Stimulated activated CD4-positive, alpha-beta T cell treated with anti-CD3 and anti-CD28 coated beads, Interleukin-1b, Interleukin-23, amount 100 ng/mL, for 1 hour (primary cell): ENCODE data around the gene ZNF467.

ENCODE experiments used
- DNase-seq, 2 donors: peaks; one replicate each; pipeline ENCODE4 v3.0.0-alpha.2; 2020; ENCODE audit warnings: low read depth in 2 of 2

Gene ZNF467

DNA sequence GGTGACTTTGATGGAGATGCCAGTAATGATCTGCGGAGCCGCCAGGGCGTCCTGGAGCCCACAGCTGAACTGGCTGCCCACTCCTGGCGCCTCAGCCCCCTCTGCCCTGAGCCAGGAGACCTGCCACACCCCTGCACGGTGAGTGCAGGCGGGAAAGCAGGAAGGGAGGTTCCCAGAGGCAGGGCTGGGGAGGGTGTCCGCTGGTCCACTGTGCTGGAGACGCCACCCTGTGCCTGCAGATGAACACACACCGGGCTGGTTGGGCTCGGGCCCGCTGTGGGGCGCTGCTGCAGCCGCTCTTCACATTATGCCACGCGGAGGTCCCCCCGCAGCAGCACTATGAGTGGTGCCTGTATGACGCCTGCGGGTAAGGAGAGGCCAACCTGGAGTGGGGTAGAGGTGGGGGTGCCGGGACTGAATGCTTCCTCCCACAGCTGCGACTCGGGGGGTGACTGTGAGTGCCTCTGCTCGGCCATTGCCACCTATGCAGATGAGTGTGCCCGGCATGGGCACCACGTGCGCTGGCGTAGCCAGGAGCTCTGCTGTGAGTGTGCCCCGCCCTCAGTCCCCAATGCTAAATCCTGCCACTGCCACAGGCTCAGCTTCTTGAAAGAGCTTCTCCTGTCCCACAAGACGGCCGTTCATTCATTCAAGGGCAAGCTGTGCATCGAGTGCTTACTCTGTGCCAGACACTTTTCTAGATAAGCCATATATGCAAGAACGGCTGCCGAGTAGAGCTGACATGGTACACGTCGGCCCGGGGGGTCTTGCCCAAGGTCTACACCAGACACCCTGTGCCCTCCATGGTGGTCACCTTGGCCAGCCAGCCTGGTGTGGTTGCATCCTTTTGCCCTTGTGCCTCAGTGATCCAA, 14.3 kb upstream of the ZNF467 start:
- no peak for DNase-seq

DNA sequence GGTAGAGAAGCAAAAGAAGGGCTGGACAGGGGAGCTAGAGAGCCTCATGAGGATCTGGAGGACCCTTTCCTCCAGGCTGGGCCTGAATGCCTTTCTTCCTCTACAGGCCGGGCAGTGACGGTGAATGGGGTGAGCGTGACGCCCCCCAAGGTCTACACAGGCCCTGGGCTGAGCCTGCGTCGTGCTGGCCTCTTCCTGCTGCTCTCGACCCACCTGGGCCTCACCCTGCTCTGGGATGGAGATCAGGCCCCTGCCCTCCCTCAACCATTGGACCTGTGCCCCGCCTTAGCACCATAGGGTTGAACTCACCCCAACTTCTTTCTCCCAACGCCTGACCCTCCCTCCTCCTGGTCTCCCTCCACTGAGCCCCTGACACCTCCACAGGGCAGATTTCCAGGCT, 12.6 kb upstream of the ZNF467 start:
- no peak for DNase-seq

DNA sequence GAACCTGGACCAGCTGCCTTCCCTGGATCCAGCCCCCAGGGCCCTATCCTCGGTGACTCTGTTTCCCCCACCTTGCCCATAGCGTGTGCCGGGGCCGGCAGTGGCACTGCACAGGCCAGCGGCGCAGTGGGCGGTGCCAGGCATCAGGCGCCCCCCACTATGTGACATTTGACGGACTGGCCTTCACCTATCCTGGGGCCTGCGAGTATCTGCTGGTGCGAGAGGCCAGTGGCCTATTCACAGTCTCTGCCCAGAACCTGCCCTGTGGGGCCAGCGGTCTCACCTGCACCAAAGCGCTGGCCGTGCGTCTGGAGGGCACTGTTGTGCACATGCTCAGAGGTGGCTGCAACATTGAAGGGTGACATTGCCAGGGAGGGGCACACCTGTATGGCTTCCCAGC, 12.0 kb upstream of the ZNF467 start:
- DNase-seq = no peak

DNA sequence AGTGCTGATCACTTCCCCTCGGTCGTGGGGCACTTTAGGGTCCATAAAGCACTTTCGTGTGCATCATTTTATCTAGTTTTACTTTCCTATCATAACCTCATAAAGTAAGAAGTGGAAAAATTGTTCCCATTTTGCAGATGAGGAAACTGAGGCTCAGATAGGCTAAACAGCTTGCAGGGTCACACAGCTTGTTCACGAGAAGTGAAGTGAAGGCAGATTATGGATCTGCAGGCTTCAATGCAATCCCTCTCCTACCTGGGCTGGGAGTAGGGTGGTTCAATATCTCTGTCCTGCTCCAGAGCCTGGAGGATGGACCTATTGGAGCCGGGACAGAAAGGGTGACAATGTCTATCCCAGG, 10.8 kb upstream of the ZNF467 start:
- DNase-seq = no peak

DNA sequence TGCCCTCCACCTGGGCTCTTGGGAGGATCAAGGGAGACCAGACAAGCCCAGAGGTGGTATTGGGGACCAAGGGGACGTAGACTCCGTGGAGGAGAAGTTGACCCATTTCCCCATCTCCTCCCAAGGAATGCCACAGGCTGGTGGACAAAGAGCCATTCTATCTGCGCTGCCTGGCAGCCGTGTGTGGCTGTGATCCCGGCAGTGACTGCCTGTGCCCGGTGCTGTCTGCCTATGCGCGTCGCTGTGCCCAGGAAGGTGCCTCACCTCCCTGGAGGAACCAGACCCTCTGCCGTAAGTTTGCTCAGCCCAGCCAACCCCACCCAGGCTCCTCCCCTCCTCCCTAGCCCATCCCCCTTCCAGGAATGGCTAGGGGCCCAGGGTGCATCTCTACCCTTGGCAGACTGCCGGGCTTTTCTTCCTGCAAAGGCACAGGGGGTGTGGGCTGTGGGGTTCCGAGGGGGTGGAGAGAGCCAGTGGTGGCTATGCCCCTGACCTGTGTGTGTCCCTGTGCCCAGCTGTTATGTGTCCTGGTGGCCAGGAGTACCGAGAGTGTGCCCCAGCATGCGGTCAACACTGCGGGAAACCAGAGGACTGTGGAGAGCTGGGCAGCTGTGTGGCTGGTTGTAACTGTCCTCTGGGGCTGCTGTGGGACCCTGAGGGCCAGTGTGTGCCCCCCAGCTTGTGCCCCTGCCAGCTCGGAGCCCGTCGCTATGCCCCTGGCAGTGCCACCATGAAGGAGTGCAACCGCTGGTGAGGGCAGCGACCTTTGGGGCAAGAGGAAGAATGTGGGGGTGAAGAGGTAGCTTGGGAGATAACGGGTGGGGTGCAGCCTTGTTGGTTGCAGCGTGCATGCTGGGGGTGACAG, 10.2 kb upstream of the ZNF467 start:
- DNase-seq = no peak

DNA sequence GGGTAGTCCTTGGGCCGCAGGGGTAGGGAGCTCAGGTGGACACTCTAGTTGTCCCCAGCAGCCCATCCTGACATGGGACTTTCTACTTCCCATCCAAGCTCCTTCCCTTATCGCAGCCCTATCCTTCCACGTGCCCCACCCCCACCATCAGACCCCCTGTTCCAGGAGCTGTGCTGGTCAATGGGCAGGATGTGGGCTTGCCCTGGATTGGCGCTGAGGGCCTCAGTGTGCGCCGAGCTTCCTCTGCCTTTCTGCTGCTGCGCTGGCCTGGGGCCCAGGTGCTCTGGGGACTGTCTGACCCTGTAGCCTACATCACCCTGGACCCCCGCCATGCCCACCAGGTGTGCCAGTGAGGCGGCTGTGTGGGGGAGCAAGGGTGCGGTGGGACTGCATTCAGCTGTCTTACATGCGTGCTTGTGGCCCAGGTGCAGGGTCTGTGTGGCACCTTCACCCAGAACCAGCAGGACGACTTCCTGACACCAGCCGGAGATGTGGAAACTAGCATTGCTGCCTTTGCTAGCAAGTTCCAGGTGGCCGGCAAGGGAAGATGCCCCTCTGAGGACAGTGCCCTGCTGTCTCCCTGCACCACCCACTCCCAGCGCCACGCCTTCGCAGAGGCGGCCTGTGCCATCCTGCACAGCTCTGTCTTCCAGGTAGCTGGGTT, 9.4 kb upstream of the ZNF467 start:
- no peak for DNase-seq

DNA sequence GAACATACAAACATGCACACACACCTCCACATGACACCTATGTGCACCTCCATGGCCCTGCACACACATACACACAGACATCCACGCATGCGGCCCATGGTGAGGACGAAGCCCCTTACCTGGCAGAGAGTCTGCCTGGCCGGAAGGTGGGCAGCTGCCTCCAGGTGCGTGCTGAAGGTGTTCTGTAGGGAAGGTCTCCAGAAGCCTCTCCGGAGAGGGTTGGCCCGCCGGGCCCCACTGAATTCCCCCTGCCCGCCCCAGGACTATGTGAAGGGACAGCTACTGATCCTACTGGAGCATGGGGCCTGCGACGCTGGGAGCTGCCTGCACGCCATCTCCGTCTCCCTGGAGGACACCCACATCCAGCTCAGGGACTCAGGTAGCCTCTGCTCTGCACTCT, 8.5 kb upstream of the ZNF467 start:
- no peak for DNase-seq

DNA sequence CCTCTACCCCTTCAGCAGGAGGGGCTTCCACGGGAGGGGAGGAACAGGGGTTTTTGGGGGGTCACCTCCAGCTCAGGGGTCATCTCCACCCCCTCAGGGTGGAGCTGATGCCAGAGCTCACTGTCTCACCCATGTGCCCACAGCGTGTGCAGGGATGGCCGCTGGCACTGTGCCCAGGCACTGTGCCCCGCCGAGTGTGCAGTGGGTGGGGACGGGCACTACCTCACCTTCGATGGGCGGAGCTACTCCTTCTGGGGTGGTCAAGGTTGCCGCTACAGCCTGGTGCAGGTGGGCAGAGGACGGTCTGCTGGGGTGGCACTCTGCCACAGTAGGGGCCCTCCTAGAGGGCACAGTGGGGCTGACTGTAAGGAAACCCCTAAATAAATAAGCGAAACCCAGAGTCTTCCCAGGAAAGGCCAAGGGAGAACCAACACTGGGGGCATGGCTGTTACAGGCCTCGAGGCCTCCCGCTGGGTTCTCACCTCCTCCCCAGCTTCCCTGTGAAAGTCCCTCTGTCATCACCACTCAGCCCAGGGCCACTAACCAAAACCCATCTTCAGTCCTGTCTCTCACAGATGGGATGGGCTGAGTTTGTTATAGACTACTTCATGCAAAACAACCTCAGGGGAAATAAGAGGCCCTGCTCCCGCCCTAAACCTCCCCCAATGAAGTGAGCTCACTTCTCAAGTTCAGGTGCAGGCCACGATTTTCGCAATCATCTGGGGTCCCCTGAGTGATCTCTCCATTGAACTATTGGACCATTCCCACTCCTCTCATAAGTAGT, 7.4 kb upstream of the ZNF467 start:
- no peak for DNase-seq

DNA sequence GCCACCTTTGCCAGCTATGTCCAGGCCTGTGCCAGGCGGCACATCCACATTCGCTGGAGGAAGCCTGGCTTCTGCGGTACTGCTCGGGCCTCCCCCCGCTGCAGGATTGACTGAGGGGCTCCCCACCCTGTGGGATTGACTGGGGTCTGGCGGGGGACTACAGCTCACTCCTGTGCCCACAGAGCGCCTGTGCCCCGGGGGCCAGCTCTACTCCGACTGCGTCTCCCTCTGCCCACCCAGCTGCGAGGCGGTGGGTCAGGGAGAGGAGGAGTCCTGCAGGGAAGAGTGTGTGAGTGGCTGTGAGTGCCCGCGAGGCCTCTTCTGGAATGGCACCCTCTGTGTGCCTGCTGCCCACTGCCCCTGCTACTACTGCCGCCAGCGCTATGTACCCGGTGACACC, 6.7 kb upstream of the ZNF467 start:
- no peak for DNase-seq

DNA sequence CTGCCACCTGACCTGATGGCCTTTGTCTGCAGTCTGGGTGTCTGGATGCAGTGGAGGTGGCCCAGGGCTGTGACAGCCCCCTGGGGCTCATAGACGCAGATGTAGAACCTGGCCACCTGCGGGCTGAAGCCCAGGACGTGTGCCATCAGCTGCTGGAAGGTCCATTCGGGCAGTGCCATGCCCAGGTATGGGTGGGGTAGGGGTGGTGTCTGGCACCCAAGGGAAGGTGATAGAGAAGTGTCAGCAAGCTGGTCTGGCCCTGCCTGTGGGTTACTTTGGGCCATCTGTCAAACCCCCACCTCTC, 6.1 kb upstream of the ZNF467 start:
- no peak for DNase-seq

DNA sequence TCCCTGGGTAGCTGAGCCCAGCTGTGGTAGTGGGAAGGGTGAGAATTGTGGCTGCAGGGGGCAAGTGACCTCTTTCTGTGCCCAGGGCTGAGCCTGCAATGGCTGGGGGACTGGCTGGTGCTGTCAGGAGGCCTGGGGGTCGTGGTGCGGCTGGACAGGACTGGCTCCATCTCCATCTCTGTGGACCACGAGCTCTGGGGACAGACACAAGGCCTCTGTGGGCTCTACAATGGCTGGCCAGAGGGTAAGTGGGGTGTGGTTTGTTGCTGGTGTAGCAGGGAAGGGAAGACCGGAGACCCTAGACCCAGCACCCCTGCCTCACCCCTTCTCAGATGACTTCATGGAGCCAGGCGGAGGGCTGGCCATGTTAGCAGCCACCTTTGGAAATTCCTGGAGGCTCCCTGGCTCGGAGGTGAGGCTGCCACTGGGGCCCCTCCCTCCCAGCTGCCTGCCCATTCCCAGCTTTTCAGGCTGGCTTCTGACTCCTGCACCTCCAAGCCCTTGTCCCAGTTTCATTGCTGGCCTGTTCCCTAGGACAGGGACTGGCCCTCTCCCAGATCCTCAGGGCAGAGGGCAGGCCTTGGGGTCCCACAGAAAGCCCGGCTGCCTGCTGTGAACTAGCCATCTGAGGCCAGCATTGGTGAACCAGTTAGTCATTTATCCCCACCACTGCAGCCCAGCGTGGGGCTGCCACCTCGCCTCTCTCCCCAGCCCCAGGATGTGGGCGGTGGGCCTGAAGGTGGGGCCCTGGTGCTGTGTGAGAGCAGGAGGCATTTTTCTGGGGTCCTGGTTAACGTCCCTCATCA, 5.5 kb upstream of the ZNF467 start:
- DNase-seq = no peak

DNA sequence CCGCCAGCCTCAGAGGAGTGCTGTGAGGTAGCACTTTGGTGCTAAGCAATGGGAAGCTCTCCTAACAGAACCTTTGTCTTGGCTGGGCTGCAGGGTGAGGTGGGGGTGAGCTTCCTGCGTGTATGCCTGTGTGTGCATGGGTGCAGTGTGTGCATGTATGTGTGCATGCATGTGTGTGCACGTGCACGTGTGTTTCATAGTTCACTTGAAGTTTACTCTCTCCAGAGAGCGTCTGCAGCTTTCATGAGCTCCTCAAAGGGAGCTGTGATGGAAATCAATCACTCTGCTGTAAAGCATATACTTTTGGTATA, 4.9 kb upstream of the ZNF467 start:
- DNase-seq = no peak

DNA sequence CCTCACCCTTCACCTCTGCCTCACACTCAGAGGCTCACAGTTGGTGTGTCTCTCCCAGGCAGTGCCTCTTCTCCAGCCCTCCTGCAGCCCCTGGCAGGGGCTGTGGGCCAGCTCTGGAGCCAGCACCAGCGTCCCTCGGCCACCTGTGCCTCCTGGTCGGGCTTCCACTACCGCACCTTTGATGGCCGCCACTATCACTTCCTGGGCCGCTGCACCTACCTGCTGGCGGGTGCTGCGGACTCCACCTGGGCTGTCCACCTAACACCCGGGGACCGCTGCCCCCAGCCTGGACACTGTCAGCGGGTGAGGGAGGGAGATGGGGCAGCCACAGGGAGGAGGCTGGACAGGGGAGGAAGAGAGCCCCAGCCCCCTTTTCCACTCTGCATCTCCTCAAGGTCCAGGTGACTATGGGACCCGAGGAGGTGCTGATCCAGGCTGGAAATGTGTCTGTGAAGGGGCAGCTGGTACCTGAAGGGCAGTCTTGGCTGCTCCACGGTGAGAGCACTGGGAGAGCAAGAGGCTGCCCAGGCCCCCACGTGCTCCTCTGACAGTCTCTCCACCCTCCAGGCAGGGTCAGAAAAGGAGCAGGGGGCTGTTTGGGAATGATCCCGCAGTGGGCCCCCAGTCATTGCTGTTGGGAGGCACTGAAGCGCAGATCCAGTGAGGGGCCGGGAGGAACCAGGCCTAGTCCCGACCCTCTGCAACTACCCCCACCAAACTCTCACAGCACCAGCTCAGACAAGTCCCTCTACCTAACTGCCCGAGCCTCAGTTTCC, 4.4 kb upstream of the ZNF467 start:
- DNase-seq = no peak

DNA sequence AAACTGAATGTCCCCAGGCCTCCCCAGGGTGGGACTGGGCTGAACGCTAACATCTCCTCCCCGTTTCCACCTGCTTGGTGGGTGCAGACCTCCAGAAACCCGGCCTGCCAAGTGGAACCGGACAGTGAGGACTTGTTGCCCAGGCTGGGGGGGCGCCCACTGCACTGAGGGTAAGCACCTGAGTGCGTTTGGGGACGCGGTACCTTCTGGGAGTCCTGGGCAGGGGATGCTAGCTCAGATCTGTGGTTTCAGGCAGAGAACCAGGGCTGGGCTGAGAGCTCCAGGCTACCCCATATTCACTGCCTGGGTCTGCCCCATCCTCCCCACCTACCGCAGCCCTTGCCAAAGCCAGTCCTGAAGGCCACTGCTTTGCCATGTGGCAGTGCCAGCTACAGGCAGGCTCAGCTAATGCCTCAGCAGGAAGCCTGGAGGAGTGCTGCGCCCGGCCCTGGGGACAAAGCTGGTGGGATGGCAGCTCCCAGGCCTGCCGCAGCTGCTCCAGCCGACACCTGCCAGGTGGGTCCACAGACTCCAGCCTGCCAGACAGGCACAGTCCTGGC, 3.5 kb upstream of the ZNF467 start:
- no peak for DNase-seq

DNA sequence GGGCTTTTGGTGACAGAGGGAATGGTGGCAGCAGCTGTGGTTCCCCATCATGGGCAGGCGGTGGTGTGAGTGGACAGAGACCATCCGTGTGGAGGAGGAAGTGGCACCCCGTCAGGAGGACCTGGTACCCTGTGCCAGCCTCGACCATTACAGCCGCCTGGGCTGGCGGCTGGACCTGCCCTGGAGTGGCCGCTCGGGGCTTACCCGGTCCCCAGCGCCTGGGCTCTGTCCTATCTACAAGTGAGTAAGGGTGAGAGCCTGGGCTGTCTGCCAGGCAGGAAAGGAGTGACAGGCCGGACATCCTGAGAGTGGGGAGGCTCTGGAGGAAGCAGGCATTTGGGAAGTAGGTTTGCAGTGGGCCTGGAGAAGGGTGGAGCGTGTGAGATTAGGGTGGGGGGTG, 2.9 kb upstream of the ZNF467 start:
- no peak for DNase-seq

DNA sequence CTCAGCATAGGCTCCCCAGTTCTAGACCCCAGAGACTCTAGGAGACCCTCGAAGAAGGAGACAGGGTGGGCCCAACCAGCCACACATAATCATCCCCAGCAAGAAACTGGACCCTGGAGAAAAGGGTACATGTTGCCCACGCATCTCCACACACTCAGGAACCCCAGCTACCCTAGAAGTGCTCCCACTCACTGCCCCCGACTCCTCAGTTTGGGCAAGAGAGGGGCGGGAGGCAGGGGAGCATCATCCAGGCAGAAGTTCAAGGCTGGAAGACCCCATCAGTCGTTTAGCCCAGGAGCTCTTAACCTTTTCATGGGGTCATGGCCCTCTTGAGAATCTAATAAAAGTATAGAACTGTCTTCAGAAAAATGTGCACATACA, 1.8 kb upstream of the ZNF467 start:
- DNase-seq = no peak

DNA sequence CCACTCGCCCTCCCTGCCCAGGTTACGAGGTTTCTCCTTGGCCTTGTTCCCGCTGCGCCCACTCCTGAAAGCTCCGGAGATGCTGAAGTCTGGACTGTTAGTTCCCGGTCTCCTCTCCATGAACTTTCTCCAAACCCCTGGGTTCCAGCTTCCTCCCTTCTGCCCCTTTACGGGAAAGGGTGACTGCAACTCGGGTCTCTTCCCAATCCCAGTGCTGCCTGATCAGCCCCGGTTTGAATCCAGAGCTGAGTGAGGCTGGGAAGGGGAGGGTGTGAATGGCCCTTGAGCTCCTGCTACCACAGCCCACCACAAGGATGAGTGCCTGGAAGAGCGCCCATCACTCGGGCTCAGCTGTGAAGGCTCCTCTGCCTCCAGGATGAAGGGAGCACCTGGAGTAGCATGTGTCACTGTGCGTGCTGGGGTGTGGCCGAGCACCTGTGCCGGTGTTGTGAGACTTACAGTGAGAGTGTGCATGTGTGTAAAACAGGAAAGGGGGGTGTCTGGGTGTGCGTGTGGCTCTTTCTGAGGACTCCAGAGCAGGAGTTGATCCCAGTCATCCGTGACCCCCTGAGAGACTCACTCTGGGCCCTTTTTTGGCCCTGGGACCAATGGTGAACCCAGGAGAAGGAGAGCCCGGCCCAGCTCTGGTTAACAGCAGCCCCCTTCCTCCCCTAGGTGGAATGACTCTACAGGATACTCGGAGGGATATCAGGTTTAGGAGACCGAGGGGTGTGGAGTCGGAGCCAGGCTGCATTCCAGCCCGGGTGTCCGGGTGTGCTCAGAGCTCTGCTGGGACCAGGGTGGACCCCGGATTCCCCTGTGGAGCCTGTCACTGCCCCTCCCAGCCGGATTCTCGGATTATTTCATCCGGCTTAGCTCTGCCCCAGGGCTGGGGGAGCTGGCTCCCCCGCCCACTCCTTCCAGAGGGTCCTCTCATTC, 1.1 kb upstream of the ZNF467 start:
- DNase-seq = no peak

DNA sequence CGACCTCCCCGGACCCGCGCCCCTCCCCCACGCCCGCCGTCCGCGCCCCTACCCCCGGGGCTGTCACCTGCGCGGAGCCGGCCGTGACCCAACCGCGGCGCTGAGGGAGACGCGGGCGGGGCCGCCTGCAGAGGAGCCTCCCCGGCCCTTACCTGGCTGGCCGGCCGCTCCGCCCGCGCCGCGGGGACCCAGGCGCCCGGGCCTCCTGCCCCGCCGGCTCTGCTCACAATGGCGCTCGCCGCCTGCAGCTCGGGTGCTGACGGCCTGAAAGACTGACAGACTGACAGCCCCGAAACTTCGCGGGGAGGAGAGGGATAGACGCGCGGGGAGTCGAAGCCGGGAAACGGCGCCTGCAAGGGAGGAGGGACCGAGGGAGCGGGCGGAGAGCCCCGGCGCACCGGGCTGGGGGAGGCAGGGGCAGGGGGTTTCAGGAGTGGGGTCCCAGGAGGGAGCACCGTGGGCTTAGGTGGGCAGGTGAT, 393 bp downstream of the ZNF467 start:
- no peak for DNase-seq
